NCI-H187 treated with DMSO at 0.1 percent for 48 hours (cell line): ENCODE measurements around the gene SHH.

Experiments
- DNase-seq: peaks from one replicate; lab custom pipeline; 2025; lab: John Stamatoyannopoulos, UW

Gene SHH

DNA sequence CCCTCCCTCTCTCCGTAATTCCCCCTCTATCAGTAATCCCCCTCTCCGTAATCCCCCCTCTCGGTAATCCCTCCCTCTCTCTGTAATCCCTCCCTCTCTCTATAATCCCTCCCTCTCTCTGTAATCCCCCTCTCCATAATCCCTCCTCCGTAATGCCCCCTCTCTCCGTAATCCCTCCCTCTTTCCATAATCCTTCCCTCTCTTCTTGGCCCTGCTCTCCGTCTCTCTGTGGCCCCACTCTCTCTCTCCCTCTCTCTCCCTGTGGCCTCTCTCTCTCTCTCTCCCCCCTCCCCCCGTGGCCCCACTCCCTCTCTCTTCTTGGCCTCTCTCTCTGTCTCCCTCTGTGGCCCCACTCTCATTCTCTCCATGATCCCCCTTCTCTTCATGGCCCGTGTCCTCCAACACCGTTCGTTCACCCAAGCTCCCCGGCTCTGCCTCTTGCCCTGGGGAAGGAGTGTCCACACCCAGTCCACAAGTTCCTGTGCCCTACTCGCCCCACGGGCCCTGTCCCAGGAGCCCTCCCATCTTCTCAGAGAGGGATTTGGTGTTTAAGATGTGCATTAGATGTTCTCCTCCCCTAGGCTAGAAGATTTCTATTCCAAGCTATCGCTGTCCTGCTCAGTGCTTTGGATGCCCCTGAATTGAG lies 19.8 kb downstream of the SHH start:
- DNase-seq: no peak

DNA sequence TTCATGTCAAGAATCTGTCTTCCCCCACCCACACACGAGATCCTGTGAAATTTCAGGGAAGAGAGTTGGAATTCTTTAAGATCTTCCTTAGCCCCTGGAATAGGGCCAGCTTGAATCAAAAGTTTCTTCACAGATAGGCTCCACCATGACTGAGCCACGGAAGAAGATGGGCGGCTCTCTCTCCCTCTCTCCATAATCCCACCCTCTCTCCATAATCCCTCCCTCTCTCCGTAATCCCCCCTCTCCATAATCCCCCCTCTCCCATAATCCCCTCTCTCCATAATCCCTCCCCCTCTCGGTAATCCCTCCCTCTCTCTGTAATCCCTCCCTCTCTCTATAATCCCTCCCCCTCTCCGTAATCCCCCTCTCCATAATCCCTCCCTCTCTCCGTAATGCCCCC lies 20.4 kb downstream of the SHH start:
- no peak for DNase-seq

DNA sequence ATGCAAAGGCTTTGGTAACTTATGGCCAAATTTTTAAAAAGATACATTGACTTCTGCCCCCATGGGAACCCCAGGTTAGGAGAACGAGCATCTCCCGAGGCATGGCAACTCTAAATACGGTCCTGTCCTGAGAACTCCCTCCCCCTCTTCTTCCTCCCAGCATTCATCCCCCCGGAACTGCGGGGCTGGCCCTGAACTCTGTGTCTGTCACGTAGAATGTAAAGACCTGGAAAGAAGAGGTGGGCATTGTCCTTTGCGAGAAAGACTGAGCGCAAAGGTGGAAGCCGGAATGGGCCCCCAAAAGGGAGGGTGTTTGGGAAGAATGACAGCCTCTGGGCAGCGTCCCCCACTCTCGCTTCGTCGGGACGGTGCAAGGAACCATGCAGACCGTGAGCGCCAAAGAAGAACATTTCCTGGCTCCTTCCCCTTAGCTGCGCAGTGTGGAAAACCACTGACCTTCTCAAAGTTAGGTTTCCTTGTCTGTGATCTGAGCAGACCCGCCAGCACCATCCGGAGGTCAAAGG lies 21.0 kb downstream of the SHH start:
- DNase-seq: no peak

DNA sequence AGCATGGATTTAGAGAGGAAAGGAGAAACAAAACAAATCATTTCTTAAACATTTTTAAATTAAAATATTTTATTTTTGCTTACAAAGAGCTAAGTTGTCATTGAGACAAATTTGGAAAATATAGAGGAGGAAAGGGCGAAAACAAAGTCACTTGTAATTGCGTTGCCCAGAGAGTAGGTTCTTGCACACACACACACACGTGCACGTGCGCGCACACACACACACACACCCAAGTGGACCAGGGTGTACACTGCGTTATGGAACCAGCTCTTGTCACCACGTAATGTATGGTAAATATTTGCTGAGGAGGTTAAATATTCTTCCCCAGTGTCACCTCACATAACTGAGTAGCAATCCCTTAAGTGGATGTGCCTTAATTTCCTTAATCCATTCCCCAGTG lies 21.6 kb downstream of the SHH start:
- DNase-seq: no peak

DNA sequence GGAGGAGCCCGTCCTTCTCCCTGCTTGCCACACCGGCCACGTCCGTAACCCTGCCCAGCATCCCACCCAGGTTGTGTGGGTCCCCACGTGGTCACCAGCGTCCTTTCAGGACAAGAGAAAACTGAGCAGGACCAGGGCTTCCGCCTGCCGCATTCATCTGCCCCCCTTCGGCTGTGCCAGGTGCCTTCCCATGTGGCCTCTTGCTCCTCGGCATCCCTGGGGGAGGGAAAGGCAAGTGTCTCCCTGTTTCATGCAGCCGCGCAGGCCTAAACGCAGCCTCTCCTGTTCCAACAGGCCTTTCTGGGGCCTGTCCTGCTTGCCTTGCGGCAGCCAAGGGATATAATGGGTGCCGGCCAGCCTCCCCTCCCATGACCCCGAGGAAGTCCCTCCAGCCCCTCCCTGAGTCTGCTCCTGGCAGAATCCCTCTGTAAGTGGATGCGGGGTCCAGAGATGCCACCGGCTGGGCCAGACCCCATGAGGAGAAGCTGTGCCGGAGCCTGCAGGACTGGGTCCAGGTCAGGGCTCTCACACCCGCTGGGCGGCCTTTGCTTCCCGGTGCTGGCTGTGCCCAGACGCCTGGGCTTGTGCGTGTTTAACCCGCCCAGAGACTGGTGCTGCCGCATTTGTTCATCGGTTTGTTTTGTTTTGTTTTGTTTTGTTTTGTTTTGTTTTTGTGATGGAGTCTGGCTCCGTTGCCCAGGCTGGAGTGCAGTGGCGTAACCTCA lies 23.1 kb downstream of the SHH start:
- no peak for DNase-seq

DNA sequence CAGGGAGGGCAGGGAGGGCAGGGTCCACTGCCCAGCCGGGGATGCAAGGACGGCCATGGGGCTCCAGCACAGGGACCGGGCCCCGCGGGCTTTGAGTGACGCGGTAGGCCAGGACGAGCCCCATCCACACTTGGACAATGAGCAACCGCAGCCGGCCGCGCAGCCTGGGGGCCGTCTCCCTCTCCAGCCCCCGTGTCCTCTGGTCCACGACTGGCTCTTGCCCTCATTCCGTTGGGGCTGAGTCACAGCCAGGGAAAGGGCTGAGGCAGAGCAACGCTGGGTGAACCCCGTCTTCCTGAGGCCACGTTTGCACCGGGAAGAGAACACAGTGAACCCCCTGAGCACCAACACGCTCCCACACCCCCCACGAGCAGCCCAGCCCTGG lies 23.7 kb downstream of the SHH start:
- DNase-seq: no peak

DNA sequence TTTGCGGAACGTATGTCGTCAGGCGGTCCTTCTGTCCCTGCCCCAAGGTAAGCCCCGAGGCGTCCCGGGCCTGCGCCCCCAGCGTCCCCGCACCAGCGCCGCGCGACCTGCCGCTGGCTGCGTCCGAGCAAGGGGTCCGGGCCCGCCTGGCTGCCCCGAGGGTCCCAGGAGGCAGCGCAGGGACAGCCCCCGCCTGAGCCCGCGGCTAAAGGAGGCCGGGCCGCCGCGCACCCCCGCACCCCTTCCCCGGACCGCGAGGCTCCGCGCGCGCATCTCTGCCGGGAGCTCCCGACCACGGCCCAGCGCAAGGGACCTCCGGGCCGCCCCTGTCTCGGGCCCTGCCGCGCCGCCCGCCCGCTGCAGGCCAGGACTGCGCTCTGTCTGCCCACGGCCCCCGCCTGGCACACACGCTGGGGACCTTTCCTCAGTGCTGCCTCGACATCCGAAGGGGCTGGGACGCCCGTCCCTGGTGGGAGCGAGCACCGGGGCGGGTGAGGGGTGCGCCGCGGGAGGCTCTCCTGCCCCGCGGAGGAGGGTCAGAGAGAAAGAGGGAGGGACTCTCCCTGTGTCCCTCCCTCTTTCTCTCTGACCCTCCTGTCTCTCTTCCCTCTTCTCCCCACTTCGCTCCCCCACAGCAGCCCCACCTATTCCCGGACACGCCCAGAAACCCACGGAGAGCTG lies 25.0 kb downstream of the SHH start:
- DNase-seq: no peak

DNA sequence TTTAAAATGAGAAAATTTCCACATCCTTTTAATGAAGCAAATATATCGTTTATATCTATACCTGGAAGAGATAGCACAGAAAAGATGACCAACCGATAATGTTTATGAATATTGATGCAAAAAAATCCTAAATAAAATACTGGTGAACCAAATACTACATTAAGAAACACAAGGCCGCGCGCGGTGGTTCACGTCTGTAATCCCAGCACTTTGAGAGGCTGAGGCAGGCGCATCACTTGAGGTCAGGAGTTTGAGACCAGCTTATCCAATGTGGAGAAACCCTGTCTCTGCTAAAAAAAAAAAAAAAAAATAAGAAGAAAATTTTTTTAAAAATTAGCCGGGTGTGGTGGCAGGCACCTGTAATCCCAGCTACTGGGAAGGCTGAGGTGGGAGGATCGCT lies 25.8 kb downstream of the SHH start:
- DNase-seq: no peak

DNA sequence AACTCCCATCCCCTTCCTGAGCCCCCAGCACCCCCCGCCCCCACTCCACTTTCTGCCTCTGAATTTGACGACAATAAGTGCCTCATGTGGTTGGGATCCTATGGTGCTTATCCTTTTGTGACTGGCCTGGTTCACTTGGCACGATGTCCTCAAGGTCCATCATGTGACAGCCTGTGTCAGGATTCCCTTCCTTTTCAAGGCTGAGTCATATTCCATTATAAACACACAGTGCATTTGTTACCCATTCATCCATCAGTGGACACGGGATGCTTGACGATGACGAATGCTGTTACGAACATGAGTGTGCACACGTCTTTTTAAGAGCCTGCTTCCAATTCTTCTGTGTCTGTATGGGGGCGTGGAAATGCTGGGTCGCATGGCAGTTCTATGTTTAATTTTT lies 26.7 kb downstream of the SHH start:
- no peak for DNase-seq

DNA sequence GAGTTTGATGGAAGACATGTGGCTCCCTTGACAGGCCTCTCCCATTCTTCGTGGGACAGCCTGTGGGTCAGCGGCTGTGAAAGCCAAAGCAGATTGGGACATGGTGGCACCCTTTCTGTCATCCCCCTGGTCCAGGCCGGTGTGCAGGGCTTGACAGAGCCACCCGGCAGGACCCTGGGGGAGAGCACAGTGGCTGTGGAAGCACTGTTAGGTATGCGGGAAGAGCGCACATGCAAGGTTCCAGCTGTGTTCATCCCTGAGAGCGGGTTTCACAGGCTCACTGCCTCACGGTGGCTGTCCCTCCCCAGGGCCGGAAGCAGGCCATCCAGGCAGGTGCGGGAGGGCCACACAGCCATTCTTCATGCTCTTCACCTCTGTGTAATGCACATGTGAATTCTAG lies 29.8 kb downstream of the SHH start:
- DNase-seq: no peak

DNA sequence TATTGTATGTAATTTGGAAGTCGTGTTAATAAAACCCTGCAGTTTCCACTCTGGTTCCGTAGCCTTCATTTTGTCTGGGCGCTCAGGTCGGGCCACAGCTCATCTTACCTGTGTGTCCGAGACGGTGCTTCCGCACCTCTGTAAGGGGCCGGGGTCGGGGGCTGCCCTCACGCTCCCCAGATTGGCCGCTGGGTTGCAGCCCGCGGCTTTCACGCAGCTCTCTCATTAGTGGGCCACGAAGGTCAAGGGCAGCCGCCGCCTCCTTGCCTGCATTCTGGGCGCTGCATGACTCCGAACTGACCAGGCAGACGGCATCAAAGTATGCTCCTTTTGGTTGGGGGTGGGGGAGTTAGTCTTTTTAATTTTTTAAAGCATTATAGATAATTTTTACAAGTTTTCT lies 30.8 kb downstream of the SHH start:
- no peak for DNase-seq

DNA sequence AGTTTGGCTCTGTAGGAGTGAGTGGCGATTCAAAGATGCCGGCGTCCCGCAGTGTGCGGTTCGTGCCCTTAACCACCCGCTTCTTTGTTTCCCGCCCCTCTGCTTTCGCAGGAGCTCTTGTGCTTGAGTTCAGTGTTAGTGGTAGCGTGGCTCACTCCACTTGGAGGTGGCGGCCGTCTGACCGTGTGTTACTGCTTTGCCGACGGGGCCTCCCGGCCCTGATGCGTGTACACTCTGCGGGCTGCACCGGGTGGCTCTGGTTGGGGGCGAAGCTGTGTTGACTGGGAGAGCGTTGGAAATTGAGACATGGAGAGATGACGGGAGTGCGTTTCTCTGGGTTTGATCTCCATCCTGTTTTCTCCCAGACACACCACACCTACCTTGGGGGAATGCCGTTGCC lies 31.4 kb downstream of the SHH start:
- no peak for DNase-seq

DNA sequence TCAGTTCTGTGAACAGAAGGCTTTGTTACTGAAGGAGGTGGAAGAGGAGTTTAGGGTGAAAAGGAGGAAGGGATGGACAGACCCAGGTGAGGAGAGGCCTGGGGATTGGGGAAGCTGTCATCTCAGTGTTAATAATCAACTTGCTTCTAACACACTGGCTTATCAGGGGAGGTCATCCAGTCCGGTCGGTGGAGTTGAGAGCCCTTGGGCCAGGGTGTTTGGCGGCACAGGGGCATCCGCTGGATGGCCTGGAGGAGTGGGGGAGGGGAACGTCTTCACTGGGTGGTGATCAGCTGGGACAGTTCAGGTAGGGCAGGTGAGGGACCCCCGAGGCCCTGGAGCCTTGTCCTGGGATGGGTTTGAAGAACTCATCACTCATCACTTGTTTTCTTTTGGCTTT lies 33.9 kb downstream of the SHH start:
- no peak for DNase-seq

DNA sequence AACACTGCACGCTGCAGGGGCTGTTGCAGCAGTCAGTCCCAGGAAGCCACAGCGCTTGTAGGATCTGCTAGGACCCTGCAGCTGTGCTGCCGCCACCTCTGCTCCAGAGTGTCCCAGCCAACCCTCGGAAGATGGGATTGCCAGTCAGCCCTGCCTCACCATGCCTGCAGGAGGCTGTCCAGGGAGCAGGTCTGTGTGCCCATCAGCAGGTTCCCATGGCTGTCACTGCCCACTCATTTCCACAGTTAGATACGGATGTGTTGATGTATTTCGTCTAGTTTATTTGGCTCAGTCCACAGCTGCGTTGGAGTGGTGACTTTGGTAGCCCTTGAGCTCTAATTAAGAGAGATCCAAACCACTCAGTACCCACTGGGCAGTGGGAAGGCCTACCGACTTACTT lies 35.7 kb downstream of the SHH start:
- DNase-seq: no peak

DNA sequence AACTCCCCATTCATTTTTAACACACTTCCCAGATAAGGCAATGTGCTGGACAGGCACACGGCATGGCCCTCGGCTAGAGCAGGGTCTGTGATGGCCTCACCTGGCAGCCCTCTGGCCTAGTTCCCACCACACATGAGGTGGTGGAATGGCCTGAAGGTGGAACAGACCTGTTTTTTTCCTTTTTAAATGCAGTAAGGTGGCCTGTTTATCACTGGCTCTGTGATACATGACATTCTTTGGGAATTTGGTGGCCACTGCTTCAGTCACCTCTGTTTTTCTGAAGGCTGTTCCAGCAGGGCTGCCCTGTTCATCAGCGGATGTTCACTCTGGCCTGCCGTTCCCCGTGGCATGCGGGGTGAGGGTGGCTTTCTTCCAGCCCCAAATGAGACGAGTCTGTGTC lies 36.6 kb downstream of the SHH start:
- no peak for DNase-seq

DNA sequence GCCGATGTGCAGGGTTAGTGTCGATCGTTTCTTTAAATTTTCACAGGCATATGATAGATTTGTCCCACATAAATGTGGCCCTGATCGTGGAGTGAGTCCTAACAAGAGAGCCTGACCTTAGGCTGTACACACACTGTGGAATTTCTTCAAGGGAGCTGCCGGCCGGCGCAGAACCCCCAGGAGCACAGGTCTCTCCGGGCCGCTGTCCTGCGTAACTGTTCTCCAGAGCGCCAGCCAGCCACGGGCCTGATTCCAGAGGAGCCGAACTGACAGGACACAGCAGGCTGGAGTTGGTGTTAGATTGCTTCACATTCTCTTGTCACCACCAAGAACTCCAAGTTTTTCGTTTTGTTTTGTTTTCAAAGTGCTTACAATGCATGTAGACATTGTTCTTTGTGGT lies 37.3 kb downstream of the SHH start:
- no peak for DNase-seq

DNA sequence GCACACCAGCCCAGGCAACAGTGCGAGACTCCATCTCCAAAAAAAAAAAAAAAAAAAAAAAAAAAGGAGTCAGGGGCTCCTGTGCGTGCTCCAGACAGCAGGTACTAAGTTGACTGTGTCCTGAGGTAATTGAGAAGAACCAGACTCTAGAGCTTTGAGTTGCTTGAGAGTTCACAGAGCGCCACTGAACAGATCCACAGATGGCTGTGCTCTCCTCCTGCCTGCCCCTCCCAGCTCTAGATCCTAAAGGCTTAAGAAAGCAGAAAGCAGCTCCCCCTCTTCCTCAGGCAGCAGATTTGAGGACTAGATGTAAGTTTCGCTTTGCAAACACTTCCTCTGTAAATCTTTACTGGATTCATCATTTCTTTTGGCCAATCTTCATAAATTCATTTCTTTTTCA lies 38.7 kb downstream of the SHH start:
- no peak for DNase-seq

DNA sequence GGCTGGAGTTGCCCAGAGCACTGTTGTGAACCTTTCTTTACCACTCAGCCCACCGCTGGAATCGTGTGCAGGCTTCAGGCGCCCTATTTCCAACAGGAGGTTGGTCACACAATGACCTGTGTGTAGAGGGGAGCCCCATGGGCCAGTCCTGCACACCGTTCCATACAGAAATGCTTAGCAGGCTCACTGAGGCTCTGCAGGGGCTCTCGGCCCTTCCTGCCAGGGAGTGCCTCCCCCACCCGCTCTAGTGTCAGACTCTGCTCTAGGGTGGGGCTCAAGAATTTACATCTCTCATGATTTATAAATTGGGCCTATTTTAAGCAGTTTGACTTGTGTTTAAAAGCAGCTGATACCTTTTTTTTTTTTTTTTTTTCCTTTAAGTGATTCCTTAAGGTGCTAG lies 42.0 kb downstream of the SHH start:
- DNase-seq: no peak

DNA sequence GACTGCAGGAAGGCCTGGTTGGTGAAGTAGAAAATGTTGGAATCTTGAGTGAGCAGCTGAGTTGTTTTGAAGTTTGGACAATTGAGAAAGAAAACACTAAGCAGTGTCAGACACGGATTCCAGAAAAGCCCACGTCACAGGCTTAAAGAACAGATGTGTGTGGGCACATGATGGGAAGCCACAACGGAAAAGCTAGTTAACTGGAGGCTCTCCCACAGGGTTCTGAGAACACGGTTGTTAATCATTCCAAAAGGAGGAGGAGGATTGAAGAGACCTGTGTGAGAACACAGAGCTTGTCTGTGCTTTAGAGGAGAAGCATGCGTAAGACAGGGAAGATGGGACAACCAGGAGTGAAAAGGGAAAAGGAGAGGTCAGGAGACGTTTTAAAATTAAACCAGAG lies 42.6 kb downstream of the SHH start:
- no peak for DNase-seq

DNA sequence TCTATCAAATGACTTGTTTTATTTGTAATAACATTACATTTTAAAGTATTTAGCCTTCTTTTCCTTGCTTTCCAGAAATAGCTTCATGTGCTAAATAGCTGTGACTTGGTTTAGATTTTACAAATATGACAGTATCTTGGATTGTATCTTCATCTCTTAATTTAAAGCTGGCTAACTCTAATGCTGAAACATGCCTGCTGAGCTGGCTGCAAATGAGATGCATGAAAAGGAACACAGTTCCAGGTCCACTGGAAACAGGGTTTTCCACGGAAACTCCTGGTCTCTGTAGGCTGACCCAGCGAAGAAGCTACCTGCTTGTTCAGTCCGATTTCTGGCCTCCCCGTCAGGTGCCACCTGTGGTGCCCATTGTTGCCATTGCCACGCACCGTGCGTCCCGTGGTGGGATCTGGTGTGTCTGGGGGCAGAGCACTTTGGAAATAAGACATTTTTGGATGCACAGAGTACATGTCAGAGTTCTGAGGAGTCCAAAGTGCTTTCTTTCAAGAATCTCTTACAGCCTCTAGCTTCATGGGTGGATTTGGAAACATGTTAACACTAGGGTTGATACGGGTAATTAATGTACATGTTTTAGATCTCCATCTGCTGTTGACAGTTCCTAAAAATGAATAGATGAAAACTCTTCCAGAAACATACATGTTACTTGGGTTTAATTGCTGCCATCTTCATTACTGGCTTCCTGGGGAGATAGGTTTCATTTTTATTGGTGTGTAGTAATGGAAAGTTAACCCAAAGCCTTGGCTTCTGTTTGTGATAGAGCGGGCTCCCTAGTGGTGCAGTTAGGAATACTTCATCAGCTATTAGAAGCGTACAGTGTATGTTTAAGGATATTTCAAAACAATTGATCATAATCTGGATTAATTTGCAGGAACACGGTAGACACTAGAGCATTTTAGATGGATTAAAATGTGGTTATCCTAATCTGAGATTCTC lies 45.0 kb downstream of the SHH start:
- no peak for DNase-seq

DNA sequence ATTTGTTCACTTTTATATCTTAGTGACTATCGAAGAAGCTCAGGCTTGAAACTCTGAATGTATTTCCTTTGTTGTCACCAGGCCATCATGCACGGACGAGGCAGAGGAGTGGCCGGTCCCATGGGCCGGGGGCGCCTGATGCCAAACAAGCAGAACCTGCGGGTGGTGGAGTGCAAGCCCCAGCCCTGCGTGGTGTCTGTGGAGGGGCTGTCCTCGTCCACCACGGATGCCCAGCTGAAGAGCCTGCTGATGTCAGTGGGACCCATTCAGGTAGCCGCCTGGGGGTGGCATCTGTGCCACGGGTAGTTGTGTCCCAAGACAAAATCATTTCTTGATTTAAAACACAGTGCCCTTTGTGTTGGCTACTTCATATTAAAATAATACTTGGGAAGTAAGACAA lies 45.9 kb downstream of the SHH start:
- no peak for DNase-seq

DNA sequence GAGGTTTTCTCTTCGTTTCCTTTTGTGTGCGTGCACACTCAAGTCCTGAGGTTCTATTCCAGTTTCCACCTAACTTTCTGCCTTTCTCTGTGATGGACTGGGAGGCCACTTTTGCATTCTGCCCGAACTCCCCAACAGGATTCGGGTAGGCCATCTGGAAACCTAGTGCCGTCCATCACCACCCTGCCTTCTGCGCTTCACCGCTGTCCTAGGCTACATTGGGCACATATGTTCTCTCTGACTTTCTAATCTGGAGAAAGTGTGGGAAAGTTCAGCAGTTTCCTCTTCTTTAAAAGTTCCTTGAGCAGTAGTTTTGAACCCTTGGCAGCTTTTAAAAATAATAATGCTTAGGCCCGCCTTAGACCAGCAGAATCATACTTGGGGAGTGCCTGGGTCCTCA lies 46.8 kb downstream of the SHH start:
- DNase-seq: no peak
